HG03442 (cell line): Measurements from ENCODE around the gene SNAPC3.
A peak's percentile ranks its signal among the peaks of the same experiment; 100 is the strongest.

Source experiments
- ATAC-seq: cut with Tn5 transposase; IDR thresholded peaks from one replicate; pipeline ENCODE4 v1.9.1; 2021; ENCODE audit warnings: mild to moderate bottlenecking, moderate library complexity; ENCODE audit not compliant: unreplicated experiment

SNAPC3 gene

GRCh38 chr9:15485836-15486666, 63.4 kb downstream of the SNAPC3 start:
- ATAC-seq: no peak

DNA sequence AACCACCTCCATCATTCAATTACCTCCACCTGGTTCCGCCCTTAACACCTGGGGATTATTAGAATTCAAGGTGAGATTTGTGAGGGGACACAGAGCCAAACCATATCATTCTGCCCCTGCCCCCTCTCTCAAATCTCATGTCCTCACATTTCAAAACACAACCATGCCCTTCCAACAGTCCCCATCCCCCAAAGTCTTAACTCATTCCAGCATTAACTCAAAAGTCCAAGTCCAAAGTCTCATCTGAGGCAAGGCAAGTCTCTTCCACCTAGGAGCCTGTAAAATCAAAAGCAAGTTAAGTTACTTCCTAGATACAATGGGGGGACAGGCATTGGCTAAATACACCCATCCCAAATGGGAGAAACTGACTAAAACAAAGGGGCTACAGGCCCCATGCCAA, 69.3 kb downstream of the SNAPC3 start:
- ATAC-seq: no peak

GRCh38 chr9:15492485-15493150, 69.9 kb downstream of the SNAPC3 start:
- no peak for ATAC-seq

DNA sequence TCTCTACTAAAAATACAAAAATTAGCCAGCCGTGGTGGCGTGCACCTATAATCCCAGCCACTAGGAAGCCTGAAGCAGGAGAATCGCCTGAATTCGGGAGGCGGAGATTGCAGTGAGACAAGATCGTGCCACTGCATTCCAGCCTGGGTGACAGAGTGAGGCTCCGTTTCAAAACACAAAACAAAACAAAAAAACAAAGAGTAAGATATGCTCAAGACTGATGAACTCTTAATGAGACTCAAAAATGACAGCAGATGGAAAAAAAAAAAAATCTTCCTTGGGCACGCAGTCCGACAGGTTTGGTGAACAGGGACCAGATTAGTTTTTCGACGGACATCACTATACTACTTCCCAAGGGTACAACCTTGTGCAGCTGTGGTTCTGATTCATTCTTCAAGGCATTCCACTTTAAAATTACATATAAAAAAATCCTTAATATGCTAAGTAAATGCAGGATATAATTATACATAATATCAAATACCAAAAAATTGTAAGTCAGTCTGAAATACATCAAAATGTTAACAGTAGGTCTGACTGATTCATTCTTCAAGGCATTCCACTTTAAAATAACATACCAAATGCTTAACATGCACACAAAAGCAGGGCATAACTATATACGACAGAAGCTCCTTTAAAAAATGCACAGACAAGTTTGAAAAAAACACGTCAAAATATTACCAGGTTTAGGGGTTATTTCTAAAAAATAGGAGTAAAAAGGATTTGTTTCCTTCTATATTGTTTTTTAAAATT, 75.7 kb downstream of the SNAPC3 start:
- ATAC-seq: no peak

- ATAC-seq: no peak
These were observed 76.5 kb downstream of the SNAPC3 start for GRCh38 chr9:15499139-15499538.

- no peak for ATAC-seq
These were observed 78.5 kb downstream of the SNAPC3 start for GRCh38 chr9:15501179-15501578.

DNA sequence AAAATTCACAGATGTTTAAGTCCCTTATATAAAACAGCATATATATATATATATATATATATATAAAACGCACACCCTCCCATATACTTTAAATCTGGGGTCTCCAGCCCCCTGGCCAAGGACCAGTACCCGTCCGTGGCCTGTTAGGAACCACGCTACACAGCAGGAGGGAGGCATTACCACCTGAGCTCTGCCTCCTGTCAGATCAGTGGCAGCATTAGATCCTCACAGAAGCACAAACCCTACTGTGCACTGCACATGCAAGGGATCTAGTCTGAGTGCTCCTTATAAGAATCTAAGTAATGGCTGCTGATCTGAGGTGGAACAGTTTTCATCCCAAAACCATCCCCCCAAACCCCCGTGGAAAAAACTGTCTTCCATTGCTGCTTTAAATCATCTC, 79.1 kb downstream of the SNAPC3 start:
- no peak for ATAC-seq

GRCh38 chr9:15505921-15506320, 83.2 kb downstream of the SNAPC3 start:
- no peak for ATAC-seq

DNA sequence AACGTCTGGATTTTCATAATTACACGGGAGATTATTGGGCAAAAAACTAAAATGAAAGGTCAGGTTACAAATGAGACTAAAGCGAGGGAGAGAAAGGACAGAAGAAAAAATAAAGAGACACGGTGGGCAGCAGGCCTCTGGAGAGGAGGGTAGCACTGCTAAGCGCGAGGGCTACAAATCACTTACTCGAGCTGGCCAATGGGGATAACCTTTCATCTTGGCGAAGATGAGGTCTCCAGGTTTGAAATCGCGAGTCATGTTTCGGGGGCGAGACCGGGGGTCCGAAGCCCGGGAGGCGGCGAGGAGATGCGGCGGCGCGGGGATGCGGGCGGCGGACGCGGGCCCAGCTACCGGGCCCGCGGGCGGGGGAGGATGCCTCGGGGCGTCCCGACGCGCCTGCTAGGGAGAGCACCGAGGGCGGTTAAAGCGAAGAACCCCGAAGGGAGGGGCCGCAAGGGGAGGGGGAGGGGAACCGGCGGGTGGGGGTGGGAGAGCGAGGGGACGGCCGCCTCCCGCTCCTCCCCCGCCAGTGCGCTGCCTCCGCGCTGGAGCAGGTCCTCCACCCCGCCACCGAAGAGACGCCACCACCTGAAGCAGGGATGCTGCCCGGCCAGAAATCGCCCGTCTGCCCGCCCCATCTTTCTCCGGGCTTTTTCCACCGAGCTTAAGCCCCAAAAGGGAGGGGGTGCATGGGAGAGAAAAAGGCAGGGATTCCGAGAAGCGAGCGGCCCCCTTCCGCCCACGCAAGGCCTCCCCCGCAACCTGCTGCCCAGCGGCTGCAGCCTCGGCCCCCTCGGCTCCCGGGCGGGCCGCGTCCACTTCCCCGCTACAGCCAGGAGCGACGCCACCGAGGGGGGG, 87.5 kb downstream of the SNAPC3 start:
- ATAC-seq: peak; percentile 31

DNA sequence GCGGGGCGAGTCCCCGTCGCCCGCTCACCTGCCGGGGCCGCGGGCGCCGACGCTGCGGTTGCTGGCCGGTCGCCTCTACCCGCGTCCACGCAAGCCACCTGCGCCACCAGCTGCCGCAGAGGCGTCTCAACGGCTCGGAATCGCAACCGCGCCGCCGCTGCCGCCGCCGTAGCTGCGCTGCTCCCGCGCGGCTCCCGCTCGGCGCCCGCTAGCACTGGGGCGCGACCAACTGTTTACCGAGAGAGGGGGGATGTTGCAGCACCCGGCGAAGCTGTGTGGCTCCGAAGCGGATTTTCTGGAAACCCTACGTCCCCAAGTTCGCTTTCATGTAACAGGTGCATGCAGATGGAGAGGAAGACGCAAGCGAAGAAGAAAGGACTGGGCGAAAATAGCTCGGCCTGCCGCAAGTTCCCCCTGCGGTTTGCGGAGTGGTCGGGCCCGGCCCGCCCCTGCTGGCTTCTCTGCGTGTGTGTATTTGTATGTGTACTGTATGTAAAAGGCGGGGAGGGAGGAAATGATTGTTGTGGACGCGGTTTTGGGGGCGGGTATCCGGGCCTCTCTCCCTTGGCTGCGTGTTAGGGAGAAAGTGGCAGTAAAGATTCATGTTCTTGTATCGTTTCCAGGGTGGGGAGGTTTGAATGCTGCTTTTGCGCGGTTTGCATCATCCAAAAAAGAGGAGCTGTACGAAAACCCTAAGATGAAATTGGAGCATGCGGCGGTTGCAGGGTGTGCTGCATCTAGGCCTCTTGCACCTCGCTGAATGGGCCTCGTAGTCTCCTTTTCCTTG, 88.3 kb downstream of the SNAPC3 start, which contains the start of gene PSIP1:
Gene PSIP1, minus strand, starts transcription at position 182 of the 787 bp plus-strand sequence. CDS start 782 bp downstream, outside the sequence.
- peak; percentile 74 for ATAC-seq
